ENCODE measurements around the gene FAM181B.

GRCh38 chr11:82703226-82703625, 30.4 kb downstream of the FAM181B start:
- TF ChIP-seq CTCF (IDR thresholded peaks at IDR 0.05) (no peak), POLR2A (IDR thresholded peaks at IDR 0.05) (no peak)

Measured in breast epithelium (tissue), 3 donors.